ENCODE data around the gene JUND.

GRCh38 chr19:18259893-18260292 lies 21.5 kb downstream of the JUND start:
- no peak for TF ChIP-seq CTCF (IDR thresholded peaks at IDR 0.05; ENCODE audit: low read depth, low read length, missing input control)
- TF ChIP-seq RXRA (IDR thresholded peaks at IDR 0.05) = no peak
- TF ChIP-seq MAX (IDR thresholded peaks at IDR 0.05) = no peak
